BJ (cell line): ENCODE results near the gene LINGO1. TPM values are rescaled to one million over a fixed set of nuclear protein-coding genes. Genes with fewer than 3 reads are reported as not detected.

Experiments
- CTCF ChIA-PET: fragments of 350-600 bp; formaldehyde crosslinking; extraction: SDS; loops from one replicate; lab custom pipeline; 2021; ENCODE audit warnings: antibody characterized with exemption, inconsistent platforms; lab: Yijun Ruan, JAX
- POLR2A ChIA-PET: fragments of 300-600 bp; sonication (Branson Sonifier 250); formaldehyde crosslinking; extraction: SDS; loops from one replicate; lab custom pipeline; 2021; ENCODE audit warnings: antibody characterized with exemption; lab: Charles Lee
- DNase-seq: peaks from one replicate; pipeline ENCODE4 v3.0.0-alpha.2; 2011; ENCODE audit warnings: low read depth
- H3K27me3 ChIP-seq: 2 replicates; pipeline ENCODE4 v1.6.0; 2011; ENCODE audit warnings: low read length; ENCODE audit not compliant: control insufficient read depth, insufficient read depth
- H3K36me3 ChIP-seq: 2 replicates; pipeline ENCODE4 v1.5.1; 2011; ENCODE audit warnings: low read length; ENCODE audit not compliant: control insufficient read depth, insufficient read depth
- H3K4me3 ChIP-seq: 2 replicates; pipeline ENCODE4 v1.5.1; 2011; ENCODE audit warnings: low read depth, mild to moderate bottlenecking, control low read depth, low read length
- CTCF ChIP-seq: IDR thresholded peaks from 2 replicates; pipeline ENCODE4 v1.5.1; 2011; ENCODE audit warnings: low read depth, mild to moderate bottlenecking, control low read depth, inconsistent platforms, low read length, moderate library complexity; ENCODE audit not compliant: insufficient read depth
- polyA plus RNA-seq: library from polyadenylated mRNA; depleted of rRNA; stranded (reverse); fragments of >200 nt; gene quantifications from 2 replicates; pipeline ENCODE4 v1.2.3, GENCODE V29; 2011

The LINGO1 gene
- polyA plus RNA-seq, 1 experiment = not detected

DNA sequence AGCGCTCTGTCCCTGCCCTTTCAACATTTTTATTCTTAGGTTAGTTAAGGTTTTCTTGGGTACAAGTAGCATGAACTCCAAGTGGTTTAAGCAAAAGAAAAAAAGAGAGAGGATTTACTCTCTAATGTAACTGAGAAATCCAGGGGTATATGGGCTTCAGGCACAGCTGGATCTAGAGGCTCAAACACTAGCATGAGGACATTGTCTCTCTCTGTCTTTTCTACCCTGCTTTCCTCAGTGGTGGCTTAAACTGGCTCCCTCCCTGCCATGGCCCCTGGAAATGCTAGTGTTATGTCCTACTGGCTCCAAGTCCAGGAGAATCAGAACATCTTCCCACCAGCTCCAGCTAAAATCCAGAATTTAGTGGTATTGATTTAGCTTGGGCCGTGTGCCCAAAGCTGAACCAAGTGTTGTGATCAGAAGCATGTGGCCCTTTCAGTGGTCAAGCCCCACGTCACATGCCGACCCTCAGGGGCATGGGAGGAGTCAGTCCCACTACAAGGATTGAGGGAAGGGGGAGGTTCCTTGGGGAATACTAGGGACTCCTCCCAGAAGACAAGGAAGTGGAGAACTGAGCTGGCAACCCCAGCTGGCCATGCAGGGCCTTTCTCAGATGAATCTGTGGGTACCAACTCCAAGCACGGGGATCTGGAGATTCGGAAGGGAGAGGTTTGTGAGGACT, 58.0 kb downstream of the LINGO1 start:
- no peak for DNase-seq
- Histone ChIP-seq H3K36me3 (no peaks in the 10 kb centered on the region), H3K4me3 (no peak overlapping the region), H3K27me3 (peaks cover 12% of the 10 kb centered on the region)
- POLR2A ChIA-PET = no interaction called here
- CTCF ChIA-PET = interaction anchor here (0.8 to 1.6 kb wide), 3 partner anchors 18 to 388 kb away, joined by 3 to 4 read pairs (median 3); no protein-coding TSS in a partner anchor
- TF ChIP-seq CTCF = no peak

- TF ChIP-seq CTCF = no peak
- CTCF ChIA-PET = interaction anchor here (0.8 to 1.6 kb wide), 2 partner anchors 17 to 387 kb away, joined by 3 to 4 read pairs; no protein-coding TSS in a partner anchor
These were observed 58.9 kb downstream of the LINGO1 start for GRCh38 chr15:77573802-77574201.

DNA sequence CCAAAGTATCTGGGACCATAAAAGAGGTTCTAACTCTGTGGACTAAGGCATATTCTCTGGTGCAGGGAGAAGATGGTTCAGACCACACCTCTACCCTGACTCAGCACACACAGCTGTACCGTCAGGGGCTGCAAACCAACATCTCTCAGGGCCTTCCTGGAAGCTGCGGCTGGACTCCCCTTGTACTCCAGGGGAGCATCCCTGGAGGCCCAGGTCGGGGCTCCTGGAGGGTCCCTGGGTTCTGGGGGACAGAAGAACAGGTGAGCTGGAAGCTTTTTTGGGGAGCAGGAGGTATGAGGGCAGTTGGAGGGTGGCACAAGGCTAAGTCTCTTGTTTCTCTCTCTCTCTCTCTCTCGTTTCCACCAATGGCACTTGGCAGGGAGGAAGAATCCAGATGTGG, 60.5 kb downstream of the LINGO1 start:
- DNase-seq = no peak
- TF ChIP-seq CTCF = no peak
- H3K4me3 ChIP-seq = no peak overlapping the region
- H3K27me3 ChIP-seq = peaks cover 10% of the 10 kb centered on the region
- ChIA-PET POLR2A (no interaction called here), CTCF (interaction anchor here (0.9 kb wide), 1 partner anchor 13 kb away, joined by 3 read pairs; no protein-coding TSS in a partner anchor)
- no peaks in the 10 kb centered on the region for H3K36me3 ChIP-seq

More at GRCh38 chr15:77573802-77574201, 58.9 kb downstream of the LINGO1 start:
- peaks cover 12% of the 10 kb centered on the region for H3K27me3 ChIP-seq
- POLR2A ChIA-PET = no interaction called here
- DNase-seq = no peak
- H3K36me3 ChIP-seq = no peaks in the 10 kb centered on the region
- H3K4me3 ChIP-seq = no peak overlapping the region

DNA sequence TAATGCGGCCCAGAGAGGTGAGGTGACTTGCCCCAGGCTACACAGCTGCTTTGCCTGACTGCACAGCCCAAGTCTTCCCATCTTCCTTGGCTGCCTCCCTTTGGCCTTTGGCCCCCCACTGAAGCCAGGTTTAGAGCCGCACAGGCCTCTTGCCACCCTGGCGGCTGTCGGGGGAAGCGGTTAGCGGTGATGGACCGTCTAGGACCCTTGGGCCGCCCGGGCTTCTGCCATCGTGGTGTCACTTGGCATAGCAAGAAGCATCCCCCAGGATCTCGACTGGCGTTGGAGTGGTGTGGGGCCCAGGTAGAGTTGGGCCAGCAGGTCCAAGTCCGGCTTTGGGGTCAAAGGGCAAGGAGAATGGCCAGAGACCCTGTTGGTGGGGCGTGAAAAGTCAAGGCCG, 61.0 kb downstream of the LINGO1 start:
- no peak for DNase-seq
- Histone ChIP-seq H3K27me3 (peaks cover 10% of the 10 kb centered on the region), H3K36me3 (no peaks in the 10 kb centered on the region), H3K4me3 (no peak overlapping the region)
- TF ChIP-seq CTCF = no peak
- CTCF ChIA-PET = interaction anchor here (0.9 kb wide), 1 partner anchor 13 kb away, joined by 3 read pairs; no protein-coding TSS in a partner anchor
- POLR2A ChIA-PET = no interaction called here

GRCh38 chr15:77571181-77571580, 61.5 kb downstream of the LINGO1 start:
- POLR2A ChIA-PET = no interaction called here
- CTCF ChIA-PET = no interaction called here
- no peaks in the 10 kb centered on the region for H3K36me3 ChIP-seq
- H3K27me3 ChIP-seq = peaks cover 8% of the 10 kb centered on the region
- H3K4me3 ChIP-seq = no peak overlapping the region
- TF ChIP-seq CTCF = no peak
- DNase-seq = no peak
